ENCODE measurements around the gene CACNA1S.

Gene CACNA1S

DNA sequence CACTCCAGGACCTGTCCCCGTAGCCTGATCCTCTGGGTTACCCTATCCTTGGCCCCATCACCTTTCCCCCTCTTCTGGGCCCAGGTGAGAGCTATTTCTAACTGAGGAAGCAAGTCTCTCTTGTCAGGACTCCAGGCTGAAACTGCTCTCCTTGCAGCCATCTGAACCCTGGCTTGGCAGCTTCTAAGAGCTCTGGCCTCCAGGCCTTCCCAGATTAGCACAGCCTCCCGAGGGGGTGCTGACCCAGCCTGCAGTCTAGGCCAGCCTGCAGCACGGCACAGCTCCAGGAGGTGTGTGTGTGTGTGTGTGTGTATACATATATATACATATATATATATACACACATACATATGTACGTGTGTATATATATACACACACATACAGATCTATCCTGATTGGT lies 17.4 kb downstream of the CACNA1S start:
- Histone ChIP-seq H3K27me3 (replicated peaks; ENCODE audit: control insufficient read depth, insufficient read depth, low read length) (peaks cover 6% of the 10 kb centered on the region), H3K4me3 (replicated peaks; ENCODE audit: low read depth, low read length) (no peak overlapping the region), H3K36me3 (ENCODE audit: control insufficient read depth, insufficient read depth, low read length) (no peaks in the 10 kb centered on the region)
- TF ChIP-seq, protein P1, sequence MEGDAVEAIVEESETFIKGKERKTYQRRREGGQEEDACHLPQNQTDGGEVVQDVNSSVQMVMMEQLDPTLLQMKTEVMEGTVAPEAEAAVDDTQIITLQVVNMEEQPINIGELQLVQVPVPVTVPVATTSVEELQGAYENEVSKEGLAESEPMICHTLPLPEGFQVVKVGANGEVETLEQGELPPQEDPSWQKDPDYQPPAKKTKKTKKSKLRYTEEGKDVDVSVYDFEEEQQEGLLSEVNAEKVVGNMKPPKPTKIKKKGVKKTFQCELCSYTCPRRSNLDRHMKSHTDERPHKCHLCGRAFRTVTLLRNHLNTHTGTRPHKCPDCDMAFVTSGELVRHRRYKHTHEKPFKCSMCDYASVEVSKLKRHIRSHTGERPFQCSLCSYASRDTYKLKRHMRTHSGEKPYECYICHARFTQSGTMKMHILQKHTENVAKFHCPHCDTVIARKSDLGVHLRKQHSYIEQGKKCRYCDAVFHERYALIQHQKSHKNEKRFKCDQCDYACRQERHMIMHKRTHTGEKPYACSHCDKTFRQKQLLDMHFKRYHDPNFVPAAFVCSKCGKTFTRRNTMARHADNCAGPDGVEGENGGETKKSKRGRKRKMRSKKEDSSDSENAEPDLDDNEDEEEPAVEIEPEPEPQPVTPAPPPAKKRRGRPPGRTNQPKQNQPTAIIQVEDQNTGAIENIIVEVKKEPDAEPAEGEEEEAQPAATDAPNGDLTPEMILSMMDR (IDR thresholded peaks at IDR 0.05; ENCODE audit: insufficient read depth, low read length, poor library complexity, severe bottlenecking): no peak
- DNase-seq (ENCODE audit: extremely low read depth, insufficient read length): no peak

DNA sequence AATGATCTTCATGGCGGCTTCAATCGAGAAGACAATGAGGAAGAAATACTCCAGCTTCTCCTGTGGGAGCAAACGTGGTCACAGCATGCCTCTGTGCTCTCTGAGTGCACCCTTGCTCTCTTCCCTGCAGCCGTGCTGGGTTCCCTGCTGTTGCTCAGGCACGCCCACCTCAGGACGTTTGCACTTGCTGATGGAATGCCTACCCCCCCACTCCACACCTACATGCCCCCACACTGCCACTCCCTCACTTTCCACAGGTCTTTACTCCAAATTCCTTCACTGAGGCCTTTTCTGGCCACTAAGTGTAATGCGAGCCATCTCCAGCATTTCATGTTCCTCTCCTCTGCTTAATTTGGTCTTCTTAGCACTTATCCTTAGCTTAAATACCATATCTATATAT lies 18.3 kb downstream of the CACNA1S start:
- no peak overlapping the region for H3K4me3 ChIP-seq (replicated peaks; ENCODE audit: low read depth, low read length)
- no peaks in the 10 kb centered on the region for H3K36me3 ChIP-seq (ENCODE audit: control insufficient read depth, insufficient read depth, low read length)
- H3K27me3 ChIP-seq (replicated peaks; ENCODE audit: control insufficient read depth, insufficient read depth, low read length): peaks cover 6% of the 10 kb centered on the region
- TF ChIP-seq, protein P1 (IDR thresholded peaks at IDR 0.05; ENCODE audit: insufficient read depth, low read length, poor library complexity, severe bottlenecking): no peak
- no peak for DNase-seq (ENCODE audit: extremely low read depth, insufficient read length)

DNA sequence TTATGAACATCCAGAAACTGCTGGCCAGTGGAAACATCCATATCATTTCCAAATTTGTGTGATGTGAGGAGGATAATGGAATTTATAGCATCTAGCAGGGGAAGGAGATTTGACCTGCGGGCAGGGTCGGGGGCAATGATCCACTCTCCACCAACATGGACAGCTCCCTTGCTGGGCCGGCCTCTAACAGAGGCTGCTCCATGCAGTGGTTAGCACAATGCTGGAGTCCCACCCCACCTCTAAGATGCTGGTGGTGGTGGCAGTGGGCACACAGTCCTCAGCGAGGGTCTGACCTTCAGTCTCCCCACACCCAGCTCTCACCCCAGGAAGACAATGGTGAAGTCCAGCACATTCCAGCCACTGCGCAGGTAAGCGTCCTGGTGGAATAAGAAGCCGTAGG lies 18.7 kb downstream of the CACNA1S start:
- TF ChIP-seq, protein P1 (IDR thresholded peaks at IDR 0.05; ENCODE audit: insufficient read depth, low read length, poor library complexity, severe bottlenecking): no peak
- DNase-seq (ENCODE audit: extremely low read depth, insufficient read length): no peak
- Histone ChIP-seq H3K36me3 (ENCODE audit: control insufficient read depth, insufficient read depth, low read length) (no peaks in the 10 kb centered on the region), H3K4me3 (replicated peaks; ENCODE audit: low read depth, low read length) (no peak overlapping the region), H3K27me3 (replicated peaks; ENCODE audit: control insufficient read depth, insufficient read depth, low read length) (peaks cover 6% of the 10 kb centered on the region)

DNA sequence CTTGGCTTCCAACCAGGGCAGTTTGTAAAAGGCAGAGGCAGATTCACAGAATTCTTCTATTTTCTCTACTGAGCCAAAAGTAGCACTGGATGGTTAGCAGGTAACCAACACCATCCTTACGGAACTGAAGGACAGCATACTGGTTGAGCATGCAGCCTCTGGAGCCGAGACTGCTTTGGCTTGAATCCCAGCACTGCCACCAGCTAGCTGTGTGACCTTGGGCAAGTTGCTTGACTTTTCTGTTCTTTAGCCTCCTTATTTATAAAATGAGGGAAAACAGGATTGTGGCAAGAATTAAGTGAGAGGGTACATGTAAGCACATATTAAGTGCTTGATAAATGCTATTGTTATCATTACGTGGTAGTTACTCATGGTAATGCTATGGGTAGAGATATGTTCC lies 19.5 kb downstream of the CACNA1S start:
- TF ChIP-seq, protein P1 (IDR thresholded peaks at IDR 0.05; ENCODE audit: insufficient read depth, low read length, poor library complexity, severe bottlenecking): no peak
- H3K27me3 ChIP-seq (replicated peaks; ENCODE audit: control insufficient read depth, insufficient read depth, low read length): peaks cover 4% of the 10 kb centered on the region
- no peak overlapping the region for H3K4me3 ChIP-seq (replicated peaks; ENCODE audit: low read depth, low read length)
- H3K36me3 ChIP-seq (ENCODE audit: control insufficient read depth, insufficient read depth, low read length): no peaks in the 10 kb centered on the region
- DNase-seq (ENCODE audit: extremely low read depth, insufficient read length): no peak

DNA sequence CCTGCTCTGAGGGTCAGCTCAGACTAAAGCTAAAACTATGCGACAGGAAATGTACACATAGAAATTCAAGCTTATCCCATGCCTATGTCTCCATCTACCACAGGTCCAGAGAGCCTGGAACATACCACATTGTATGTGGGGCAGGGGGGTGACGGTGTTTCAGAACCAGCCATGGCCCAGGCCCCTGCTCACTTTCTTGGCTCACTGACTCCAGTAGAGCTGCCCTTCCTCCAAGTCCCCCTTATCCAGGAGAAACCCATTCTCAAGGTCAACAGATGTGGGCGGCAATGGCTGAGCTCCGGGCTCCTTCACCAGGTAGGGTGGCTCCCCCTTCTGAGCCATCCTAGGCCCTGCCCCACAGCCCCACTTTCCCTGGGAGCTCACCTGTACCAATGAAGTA lies 21.0 kb downstream of the CACNA1S start:
- no peak for DNase-seq (ENCODE audit: extremely low read depth, insufficient read length)
- TF ChIP-seq, protein P1 (IDR thresholded peaks at IDR 0.05; ENCODE audit: insufficient read depth, low read length, poor library complexity, severe bottlenecking): no peak
- Histone ChIP-seq H3K4me3 (replicated peaks; ENCODE audit: low read depth, low read length) (no peak overlapping the region), H3K36me3 (ENCODE audit: control insufficient read depth, insufficient read depth, low read length) (no peaks in the 10 kb centered on the region), H3K27me3 (replicated peaks; ENCODE audit: control insufficient read depth, insufficient read depth, low read length) (no peaks in the 10 kb centered on the region; the same call in 1 of the 2 replicates)

DNA sequence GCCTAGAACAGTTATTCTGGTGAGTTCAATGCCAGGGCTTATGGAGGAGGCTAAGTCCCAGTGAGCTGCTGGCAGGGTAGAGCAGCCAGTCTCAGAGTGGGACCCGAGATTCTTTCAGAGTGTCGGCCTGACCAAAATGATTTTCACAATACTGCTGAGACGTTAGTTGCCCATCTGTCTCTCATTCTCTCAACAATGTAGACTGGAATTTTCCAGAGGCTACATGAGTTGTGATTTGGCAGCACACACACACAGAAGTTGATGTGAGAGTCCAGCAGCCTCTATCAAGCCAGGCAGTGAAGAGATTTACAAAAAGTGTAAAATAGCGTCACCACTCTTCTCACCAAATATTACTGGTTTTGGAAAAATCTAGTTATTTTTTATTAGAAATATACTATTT lies 21.7 kb downstream of the CACNA1S start:
- no peak overlapping the region for H3K4me3 ChIP-seq (replicated peaks; ENCODE audit: low read depth, low read length)
- no peaks in the 10 kb centered on the region for H3K27me3 ChIP-seq (replicated peaks; ENCODE audit: control insufficient read depth, insufficient read depth, low read length)
- no peaks in the 10 kb centered on the region for H3K36me3 ChIP-seq (ENCODE audit: control insufficient read depth, insufficient read depth, low read length)
- DNase-seq (ENCODE audit: extremely low read depth, insufficient read length): no peak
- TF ChIP-seq, protein P1 (IDR thresholded peaks at IDR 0.05; ENCODE audit: insufficient read depth, low read length, poor library complexity, severe bottlenecking): no peak

Data from GM06990 (cell line).